Sigmoid colon (tissue), 7 donors: ENCODE results near the gene GPR39. TPM values are rescaled to one million over a fixed set of nuclear protein-coding genes. Genes with fewer than 3 reads are reported as not detected.

Experiments
- DNase-seq: peaks from one replicate; pipeline ENCODE4 v3.0.0-alpha.2; 2019
- H3K27ac ChIP-seq, 4 donors: fragments of 200-600 bp; sonication (generic); one replicate each; pipeline ENCODE4 v1.5.1; 2016 to 2019; ENCODE audit warnings: mild to moderate bottlenecking in 1 of 4
- H3K27me3 ChIP-seq, 3 donors: fragments of 200-600 bp; sonication (generic); one replicate each; pipeline ENCODE4 v1.5.1; 2019; ENCODE audit warnings: mild to moderate bottlenecking in 1 of 3
- H3K36me3 ChIP-seq, 4 donors: fragments of 200-600 bp; sonication (generic); one replicate each; pipeline ENCODE4 v1.5.1; 2016 to 2019
- H3K4me1 ChIP-seq, 4 donors: fragments of 200-600 bp; sonication (generic); one replicate each; pipeline ENCODE4 v1.5.1; 2017 to 2019
- H3K4me3 ChIP-seq, 4 donors: fragments of 200-600 bp; sonication (generic); one replicate each; pipeline ENCODE4 v1.5.1; 2017 to 2019; ENCODE audit warnings: mild to moderate bottlenecking in 2 of 4, moderate library complexity in 1 of 4
- H3K9me3 ChIP-seq, 4 donors: fragments of 200-600 bp in 3 of 4; sonication (generic) in 3 of 4; one replicate each; pipeline versions ENCODE4 v1.5.1 to v1.6.1; 2013 to 2019
- CTCF ChIP-seq, 4 experiments: fragments of 450-650 bp in 3 of 4; fragments of 200-600 bp in 1 of 4; IDR thresholded peaks; one replicate each; pipeline ENCODE4 v1.5.1; 2016 to 2019; ENCODE audit warnings: antibody characterized with exemption in 4 of 4, mild to moderate bottlenecking in 3 of 4, moderate library complexity in 2 of 4
- EP300 ChIP-seq, 4 donors: sonication (generic); formaldehyde crosslinking; IDR thresholded peaks; one replicate each; pipeline ENCODE4 v1.6.1; 2017; ENCODE audit warnings: antibody characterized with exemption in 4 of 4
- POLR2A ChIP-seq, 2 donors: fragments of 450-650 bp; IDR thresholded peaks; one replicate each; pipeline ENCODE4 v1.6.1; 2016; ENCODE audit warnings: antibody characterized with exemption in 2 of 2, mild to moderate bottlenecking in 2 of 2, moderate library complexity in 2 of 2
- POLR2AphosphoS5 ChIP-seq, 4 donors: sonication (generic); formaldehyde crosslinking; IDR thresholded peaks; one replicate each; pipeline ENCODE4 v1.6.1; 2017; ENCODE audit warnings: antibody characterized with exemption in 4 of 4
- WGBS, 2 donors: extraction: QIAGEN DNeasy Blood & Tissue Kit; methylation state at CpG; one replicate each; pipeline ENCODE4 v1.1.7; 2013; 5-methylcytosine and 5-hydroxymethylcytosine counted together
- intact Hi-C: fragments of 100-400 bp; cut with DNase I; formaldehyde crosslinking; loops from one replicate; pipeline ENCODE4 v1.15.1; 2023
- polyA plus RNA-seq, 3 donors: library from polyadenylated mRNA; stranded (reverse); fragments of 200-250 nt; gene quantifications; one replicate each; pipeline ENCODE4 v1.2.3, GENCODE V29; 2013
- total RNA-seq, 4 donors: library from RNA; depleted of rRNA; stranded (reverse); fragments of >200 nt; gene quantifications; one replicate each; pipeline ENCODE4 v1.1.0, GENCODE V29; 2016
- donor health status: healthy with polysubstance abuse.
- donor health status: Bipolar disorder and iron deficiency.
- donor health status: healthy.

Gene GPR39
- total and polyA plus RNA-seq, 7 donors: 0.28 to 7.7 (median 1.6) TPM; not detected in 1

- intact Hi-C loops: no loop called here
Measured at GRCh38 chr2:132400169-132400900, 16.3 kb upstream of the GPR39 start.

GRCh38 chr2:132400901-132401240 is 15.7 kb upstream of the GPR39 start:
- Histone ChIP-seq H3K27me3 (no peaks in the 10 kb centered on the region), H3K4me3 (no peak overlapping the region), H3K27ac (no peak overlapping the region), H3K4me1 (no peaks in the 10 kb centered on the region), H3K9me3 (no peaks in the 10 kb centered on the region), H3K36me3 (no peaks in the 10 kb centered on the region)
- intact Hi-C loops: no loop called here
- WGBS, 2 donors: 68 to 79% methylated on average over 2 of the region's 2 CpGs
- TF ChIP-seq POLR2AphosphoS5 (IDR thresholded peaks at IDR 0.05): no peak
- TF ChIP-seq POLR2A (IDR thresholded peaks at IDR 0.05): no peak
- no peak for TF ChIP-seq CTCF (IDR thresholded peaks at IDR 0.05)
- no peak for TF ChIP-seq EP300 (IDR thresholded peaks at IDR 0.05)
- DNase-seq: no peak

More at GRCh38 chr2:132400169-132400900, 16.3 kb upstream of the GPR39 start:
- no peaks in the 10 kb centered on the region for H3K4me1 ChIP-seq
- H3K9me3 ChIP-seq: no peaks in the 10 kb centered on the region
- no peak for DNase-seq
- H3K27me3 ChIP-seq: no peaks in the 10 kb centered on the region
- no peak overlapping the region for H3K27ac ChIP-seq
- no peaks in the 10 kb centered on the region for H3K36me3 ChIP-seq
- H3K4me3 ChIP-seq: no peak overlapping the region
- WGBS, 2 donors: 37 to 42% methylated on average over 2 of the region's 2 CpGs
- no peak for TF ChIP-seq POLR2A (IDR thresholded peaks at IDR 0.05)
- TF ChIP-seq EP300 (IDR thresholded peaks at IDR 0.05): no peak

- Histone ChIP-seq H3K27ac (no peak overlapping the region), H3K4me1 (no peaks in the 10 kb centered on the region), H3K36me3 (no peaks in the 10 kb centered on the region), H3K4me3 (no peak overlapping the region), H3K27me3 (no peaks in the 10 kb centered on the region), H3K9me3 (no peaks in the 10 kb centered on the region)
- intact Hi-C loops: no loop called here
- TF ChIP-seq POLR2AphosphoS5 (IDR thresholded peaks at IDR 0.05) (no peak), EP300 (IDR thresholded peaks at IDR 0.05) (no peak)
- DNase-seq: no peak
- 82 to 91% methylated on average over 2 of the region's 2 CpGs for WGBS, 2 donors
Measured at GRCh38 chr2:132401326-132401725, 15.3 kb upstream of the GPR39 start.

GRCh38 chr2:132403146-132403545 is 13.5 kb upstream of the GPR39 start:
- no peak for DNase-seq
- no peaks in the 10 kb centered on the region for H3K27me3 ChIP-seq
- no peak overlapping the region for H3K4me3 ChIP-seq
- no peaks in the 10 kb centered on the region for H3K36me3 ChIP-seq
- 83 to 84% methylated on average over 4 of the region's 4 CpGs for WGBS, 2 donors
- H3K4me1 ChIP-seq: no peaks in the 10 kb centered on the region
- intact Hi-C loops: no loop called here
- no peaks in the 10 kb centered on the region for H3K9me3 ChIP-seq
- no peak overlapping the region for H3K27ac ChIP-seq
- TF ChIP-seq CTCF (IDR thresholded peaks at IDR 0.05): no peak
- TF ChIP-seq POLR2A (IDR thresholded peaks at IDR 0.05): no peak
- TF ChIP-seq POLR2AphosphoS5 (IDR thresholded peaks at IDR 0.05): no peak
- TF ChIP-seq EP300 (IDR thresholded peaks at IDR 0.05): no peak

- no peak overlapping the region for H3K4me3 ChIP-seq
- no peaks in the 10 kb centered on the region for H3K4me1 ChIP-seq
- H3K27ac ChIP-seq: no peak overlapping the region
- TF ChIP-seq EP300 (IDR thresholded peaks at IDR 0.05) (no peak), POLR2A (IDR thresholded peaks at IDR 0.05) (no peak), POLR2AphosphoS5 (IDR thresholded peaks at IDR 0.05) (no peak), CTCF (IDR thresholded peaks at IDR 0.05) (no peak)
- no peaks in the 10 kb centered on the region for H3K9me3 ChIP-seq
- no peak for DNase-seq
- 50 to 75% methylated on average over 8 of the region's 8 CpGs for WGBS, 2 donors
- H3K36me3 ChIP-seq: no peaks in the 10 kb centered on the region
- no peaks in the 10 kb centered on the region for H3K27me3 ChIP-seq
- intact Hi-C loops: no loop called here
Measured at GRCh38 chr2:132404056-132404455, 12.5 kb upstream of the GPR39 start.

GRCh38 chr2:132407784-132408183 is 8.8 kb upstream of the GPR39 start:
- no peaks in the 10 kb centered on the region for H3K4me1 ChIP-seq
- no peak overlapping the region for H3K27ac ChIP-seq
- WGBS, 2 donors: 18 to 70% methylated on average over 2 of the region's 2 CpGs
- no peak for DNase-seq
- no peaks in the 10 kb centered on the region for H3K9me3 ChIP-seq
- no peaks in the 10 kb centered on the region for H3K27me3 ChIP-seq
- H3K36me3 ChIP-seq: no peaks in the 10 kb centered on the region
- intact Hi-C loops: no loop called here
- TF ChIP-seq EP300 (IDR thresholded peaks at IDR 0.05): no peak
- no peak for TF ChIP-seq CTCF (IDR thresholded peaks at IDR 0.05)
- TF ChIP-seq POLR2A (IDR thresholded peaks at IDR 0.05): no peak
- no peak for TF ChIP-seq POLR2AphosphoS5 (IDR thresholded peaks at IDR 0.05)
- H3K4me3 ChIP-seq: no peak overlapping the region
